GM21360 (cell line): ENCODE results near the gene TLE5.
"Not testable (repeated sequence)": the region's sequence is repeated elsewhere in the genome, so short reads cannot be mapped to it uniquely, and the experiment has no call there.

ENCODE experiments used
- ATAC-seq: cut with Tn5 transposase; IDR thresholded peaks from one replicate; pipeline ENCODE4 v1.9.1; 2021; ENCODE audit warnings: mild to moderate bottlenecking, moderate library complexity; ENCODE audit not compliant: unreplicated experiment

Gene TLE5

GRCh38 chr19:3045885-3046697 is 16.2 kb downstream of the TLE5 start:
- ATAC-seq = no peak

DNA sequence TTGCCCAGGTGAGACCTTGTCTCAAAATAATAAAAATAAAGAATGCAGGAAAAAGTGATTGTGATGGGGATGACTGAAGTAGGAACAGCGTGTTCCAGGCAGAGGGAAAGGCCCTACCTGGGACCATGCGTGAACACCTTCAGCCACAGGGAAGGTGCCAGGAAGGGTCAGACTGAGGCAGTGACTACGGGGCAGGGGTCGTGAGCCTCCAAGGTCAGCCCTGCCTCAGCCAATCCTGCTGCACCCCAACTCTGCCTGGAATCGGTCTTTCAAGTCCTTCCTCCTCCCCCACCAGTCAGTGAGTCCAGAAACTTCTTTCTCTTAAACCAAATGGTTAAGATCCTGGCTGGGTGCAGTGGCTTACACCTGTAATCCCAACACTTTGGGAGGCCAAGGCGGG is 17.1 kb downstream of the TLE5 start:
- no peak for ATAC-seq

DNA sequence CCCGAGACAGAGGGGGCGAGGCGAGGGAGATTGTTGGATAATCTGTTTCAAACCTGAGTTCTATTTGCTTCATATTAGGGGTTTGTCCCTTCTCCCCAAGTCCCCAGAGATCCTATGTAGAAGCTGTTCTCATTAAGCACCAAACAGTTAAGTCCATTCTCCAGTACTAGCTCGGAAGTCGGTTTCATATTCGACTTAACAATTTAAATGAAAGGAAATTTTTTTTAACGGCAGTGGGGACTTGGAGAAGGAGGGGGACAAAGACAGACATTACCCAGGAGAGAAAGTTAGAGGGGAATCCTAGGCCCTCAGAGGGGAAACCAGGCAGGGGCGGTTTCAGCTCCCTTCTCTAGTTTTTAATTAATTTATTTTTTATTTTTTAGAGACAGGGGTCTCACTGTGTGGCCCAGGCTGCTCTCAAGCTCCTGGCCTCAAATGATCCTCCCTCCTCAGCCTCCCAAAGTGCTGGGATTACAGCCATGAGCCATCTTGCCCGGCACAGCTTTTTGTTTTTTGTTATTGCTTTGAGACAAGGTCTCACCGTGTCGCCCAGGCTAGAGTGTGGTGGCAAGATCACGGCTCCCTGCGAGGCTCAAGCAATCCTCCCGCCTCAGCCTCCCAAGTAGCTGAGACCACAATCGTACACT is 19.6 kb downstream of the TLE5 start:
- no peak for ATAC-seq

GRCh38 chr19:3041761-3042620 is 20.3 kb downstream of the TLE5 start:
- no peak for ATAC-seq

GRCh38 chr19:3041327-3041726 is 21.0 kb downstream of the TLE5 start:
- ATAC-seq = no peak

DNA sequence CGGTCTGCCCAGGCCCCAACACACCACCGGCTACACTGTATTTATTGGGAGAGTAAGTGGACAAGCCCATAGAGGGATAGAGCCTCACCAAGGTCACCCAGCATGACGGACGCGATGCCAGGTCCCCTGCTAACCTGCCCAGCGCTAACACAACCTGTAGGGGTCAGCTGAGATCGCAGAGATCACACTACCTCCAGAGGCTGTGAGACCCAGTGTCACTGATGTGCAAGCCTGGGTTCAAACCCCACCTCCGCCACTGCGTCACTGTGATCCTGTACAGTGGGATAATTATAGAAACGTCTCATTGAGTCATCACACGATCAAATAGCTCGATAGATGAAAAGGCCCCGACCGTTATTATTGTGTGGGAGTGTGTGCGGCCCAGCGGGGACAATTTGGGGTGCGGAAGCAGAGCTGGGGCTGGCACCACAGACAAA is 22.6 kb downstream of the TLE5 start:
- ATAC-seq = no peak

DNA sequence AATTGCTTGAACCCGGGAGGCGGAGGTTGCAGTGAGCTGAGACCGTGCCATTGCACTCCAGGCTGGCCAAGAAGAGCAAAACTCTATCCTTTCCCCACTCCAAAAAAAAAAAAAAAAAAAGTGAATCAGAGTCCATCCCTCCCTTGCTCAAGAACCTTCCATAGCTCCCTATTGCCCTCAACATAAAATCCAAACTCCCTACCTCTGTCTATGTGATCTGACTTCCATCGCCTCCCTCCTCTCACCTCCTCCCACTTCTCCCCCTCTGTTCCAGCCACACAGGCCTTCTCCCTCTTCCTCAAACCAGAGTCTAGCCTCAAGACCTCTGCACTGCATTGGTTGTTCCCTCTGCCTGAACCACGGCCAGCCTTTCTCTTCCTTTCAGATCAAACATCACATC is 23.2 kb downstream of the TLE5 start:
- no peak for ATAC-seq

GRCh38 chr19:3038214-3038613 is 24.1 kb downstream of the TLE5 start:
- no peak for ATAC-seq

- ATAC-seq = not testable (repeated sequence)
Measured at GRCh38 chr19:3036977-3037544, 25.2 kb downstream of the TLE5 start.

DNA sequence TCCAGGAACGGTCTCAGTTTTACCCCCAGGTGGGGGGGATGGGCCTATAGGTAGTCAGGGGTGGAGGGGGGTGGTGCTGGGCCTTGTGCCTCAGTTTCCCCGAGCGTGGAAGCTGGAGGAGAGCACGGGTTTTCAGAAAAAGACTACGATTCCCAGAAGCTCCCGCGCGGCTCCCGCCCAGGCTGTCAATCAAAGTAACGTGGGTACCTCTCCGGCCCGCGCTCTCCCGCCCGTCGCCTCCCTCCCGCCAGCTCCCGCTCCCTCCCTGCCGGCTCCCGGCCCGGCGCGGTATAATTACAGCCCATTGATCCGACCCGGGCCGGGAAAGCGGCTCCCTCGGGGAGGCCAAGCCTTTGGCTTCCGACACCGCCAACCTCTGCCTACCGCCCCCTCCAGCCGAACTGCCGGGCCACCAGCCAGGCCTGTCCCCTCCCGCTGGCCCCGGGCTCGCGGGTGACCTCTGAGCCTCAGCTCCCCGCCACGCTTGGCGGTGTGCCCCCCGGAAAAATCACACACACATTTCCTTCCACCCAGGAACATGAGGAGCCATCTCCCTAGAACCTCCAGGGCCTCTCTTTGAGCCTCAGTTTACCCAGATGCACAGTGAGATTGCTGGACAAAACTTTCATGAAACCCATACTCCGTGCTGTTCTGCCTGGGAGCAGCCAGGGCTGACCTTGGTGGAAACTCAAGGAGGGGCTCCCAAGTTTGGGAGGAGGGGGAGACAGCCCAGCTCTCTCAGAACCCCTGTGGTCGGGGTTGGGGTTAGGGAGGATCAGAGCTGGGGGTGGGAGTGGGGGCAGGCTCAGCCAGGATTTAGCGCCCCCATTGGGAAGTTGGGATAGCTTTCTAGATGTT is 25.9 kb downstream of the TLE5 start:
- no peak for ATAC-seq

DNA sequence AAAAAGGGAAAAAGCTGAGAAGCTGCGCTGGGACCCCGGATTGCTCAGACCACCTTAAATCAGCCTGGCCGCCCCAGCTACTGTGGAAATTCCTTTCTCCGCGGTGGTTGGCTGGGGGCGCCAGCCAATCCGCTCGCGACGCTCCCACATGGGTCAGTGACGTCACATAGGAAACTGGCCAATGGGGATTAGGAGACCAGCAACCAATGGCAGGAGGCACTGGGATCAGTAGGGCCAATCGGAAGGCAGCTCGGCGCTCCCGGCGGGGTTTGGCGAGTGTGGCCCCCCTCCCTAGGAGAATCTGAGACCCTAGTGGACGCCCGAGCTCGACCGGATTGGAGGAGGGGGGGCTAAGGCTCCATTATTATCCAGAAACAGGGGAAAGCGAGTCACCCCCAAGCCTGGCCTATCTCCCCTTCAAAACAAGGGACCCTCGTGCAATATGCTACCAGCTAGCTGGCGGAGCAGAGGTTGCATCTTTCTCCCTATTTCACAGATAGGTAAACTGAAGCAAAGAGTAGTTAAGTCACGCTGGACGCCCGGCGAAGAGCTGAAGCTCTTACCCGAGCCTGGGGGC is 26.7 kb downstream of the TLE5 start:
- ATAC-seq = peak; percentile 84

GRCh38 chr19:3034656-3035541 is 27.4 kb downstream of the TLE5 start:
- ATAC-seq = no peak

DNA sequence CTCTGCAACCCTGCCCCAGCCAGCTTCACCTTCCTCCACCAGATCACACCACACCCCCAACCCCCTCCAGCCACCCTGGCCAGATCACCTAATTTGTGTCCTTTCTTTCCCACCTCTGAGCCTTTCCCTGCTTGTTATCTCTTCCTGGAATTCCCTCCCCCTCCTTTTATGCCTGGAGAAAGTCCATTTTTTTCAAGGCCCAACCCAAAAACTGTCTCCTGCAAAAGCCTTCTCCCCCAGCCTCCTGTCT is 28.0 kb downstream of the TLE5 start:
- no peak for ATAC-seq

DNA sequence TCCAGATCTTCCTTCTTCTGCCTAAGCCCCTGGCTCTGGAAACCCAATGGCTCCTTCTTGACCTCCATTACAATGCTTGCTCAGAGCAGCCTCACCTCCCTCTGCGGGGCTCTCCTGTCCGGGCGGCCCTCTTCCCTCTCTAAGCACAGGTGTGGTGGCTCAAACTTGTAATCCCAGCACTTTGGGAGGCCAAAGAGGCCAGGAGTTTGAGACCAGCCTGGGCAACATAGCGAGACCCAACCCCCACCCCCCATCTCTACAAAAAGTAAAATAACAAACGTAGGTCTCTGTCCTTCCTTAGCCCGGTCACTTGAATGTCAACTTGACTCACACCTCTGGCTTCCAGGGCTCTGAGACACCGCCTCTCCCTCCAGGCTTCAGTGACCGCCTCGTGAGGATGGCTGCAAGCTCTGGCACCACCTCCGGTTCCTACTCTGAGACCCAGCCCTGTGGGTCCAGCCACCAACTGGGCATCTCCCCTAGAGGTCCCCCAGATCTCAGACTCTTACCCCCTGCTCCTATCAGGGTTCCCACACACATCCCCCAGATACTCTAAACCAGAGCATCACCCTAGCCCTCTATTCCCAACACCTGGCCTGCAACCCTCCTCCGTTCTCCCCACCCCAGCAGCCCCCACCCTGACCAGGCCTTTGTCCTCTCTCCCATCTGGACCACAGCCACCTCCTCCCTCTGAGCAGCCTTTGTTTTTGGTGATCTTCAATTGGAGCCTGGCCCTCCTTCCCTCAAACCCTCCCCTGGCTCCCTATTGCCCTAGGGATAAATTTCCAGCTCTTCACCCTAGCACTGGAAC is 28.5 kb downstream of the TLE5 start:
- ATAC-seq = no peak

DNA sequence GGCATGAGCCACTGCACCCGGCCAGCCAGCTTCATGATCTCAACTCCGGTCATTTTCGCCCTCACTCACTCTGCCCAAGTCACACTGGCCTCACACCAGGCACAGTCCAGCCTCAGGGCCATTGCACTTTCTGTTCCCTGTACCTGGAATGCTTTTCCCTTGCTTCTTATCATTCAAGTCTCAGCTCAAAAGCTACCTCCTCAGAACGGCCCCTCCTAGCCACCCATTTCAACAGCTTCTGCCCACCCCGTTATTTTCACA is 30.8 kb downstream of the TLE5 start:
- no peak for ATAC-seq

DNA sequence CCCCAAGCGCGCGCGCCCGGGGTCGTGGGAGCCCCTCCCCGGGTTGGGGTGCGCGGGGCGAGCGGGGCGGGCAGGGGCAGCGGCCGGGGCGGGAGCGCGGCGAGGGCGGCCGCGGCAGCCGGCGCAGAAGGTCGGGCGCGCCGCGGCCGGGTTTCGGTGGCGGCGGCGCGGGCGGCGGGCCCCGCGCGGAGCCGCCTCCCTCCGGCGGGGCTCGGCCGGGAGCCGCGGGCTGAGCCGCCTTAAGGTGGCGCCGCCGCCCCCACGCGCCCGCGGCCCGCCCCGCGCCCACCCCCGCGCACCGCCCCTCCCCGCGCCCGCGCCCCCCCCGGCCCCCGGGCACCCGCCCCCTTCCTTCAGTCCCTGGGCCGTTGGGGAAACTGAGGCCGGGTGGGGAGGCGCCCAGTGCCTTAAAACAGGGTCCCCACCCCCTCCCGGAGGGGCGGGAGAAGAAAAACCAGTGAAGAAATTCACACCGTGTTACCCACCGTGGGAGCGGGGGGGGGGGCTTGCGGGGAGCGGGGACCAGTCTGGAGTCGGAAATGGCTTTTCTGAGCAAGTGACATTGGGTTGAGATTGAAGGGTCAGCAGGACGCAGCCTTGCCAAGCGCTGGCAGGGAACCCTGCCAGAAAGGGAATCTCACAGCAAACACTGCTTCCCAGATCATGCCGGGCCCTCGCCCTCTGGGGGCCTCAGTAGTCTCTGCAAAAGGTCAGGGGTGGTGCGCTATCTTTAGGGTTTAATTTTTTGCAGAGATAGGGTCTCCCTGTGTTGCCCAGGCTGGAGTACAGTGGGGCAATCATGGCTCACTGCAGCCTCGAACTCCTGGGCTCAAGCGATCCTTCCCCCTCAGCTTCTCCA is 33.0 kb downstream of the TLE5 start, which contains the start of gene TLE2:
TLE2 (minus strand) TSS at position 216 of the 859 bp plus-strand sequence. CDS start 376 bp downstream, outside the sequence.
- no peak for ATAC-seq

DNA sequence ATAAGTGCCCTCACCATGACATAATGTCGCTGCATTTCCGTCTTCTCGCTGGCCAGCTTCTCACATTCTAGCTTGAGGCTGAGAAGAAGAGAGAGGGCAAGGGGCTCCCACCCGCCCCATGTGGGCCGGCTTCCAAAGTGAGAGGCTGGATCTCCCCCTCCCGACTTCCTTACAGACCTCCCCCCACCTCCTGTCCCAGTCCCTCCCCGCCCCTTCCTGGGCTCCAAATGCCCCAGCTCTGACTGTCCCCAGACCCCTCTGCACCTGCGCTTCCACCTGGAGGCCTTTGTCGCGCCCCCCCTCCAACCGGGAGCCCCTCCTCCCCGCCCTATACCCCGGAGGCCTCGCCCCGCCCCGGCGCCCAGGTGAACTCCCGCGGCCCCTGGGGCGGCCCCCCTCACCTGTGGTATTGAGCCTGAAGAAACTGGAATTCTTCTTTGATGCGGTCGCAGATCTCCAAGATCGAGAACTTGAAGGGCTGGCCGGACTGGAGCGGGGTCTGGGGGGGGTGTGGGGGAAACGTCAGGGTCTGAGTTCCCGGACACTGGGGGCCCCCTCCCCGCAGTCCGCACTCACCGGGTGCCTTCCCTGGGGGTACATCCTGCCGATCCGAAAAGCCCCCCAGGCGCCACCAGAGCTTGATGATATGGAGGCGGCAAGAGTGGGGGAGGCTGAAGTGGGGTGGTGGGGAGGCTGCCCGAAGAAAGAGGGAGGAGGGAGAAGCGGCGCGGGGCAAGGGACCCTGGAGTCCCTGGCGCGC is 33.8 kb downstream of the TLE5 start:
- ATAC-seq = no peak
